Transverse colon (tissue), 4 donors: ENCODE results near the gene MYB. TPM values are rescaled to one million over a fixed set of nuclear protein-coding genes. Genes with fewer than 3 reads are reported as not detected.

Experiments used
- DNase-seq: peaks from one replicate; pipeline ENCODE4 v3.0.0-alpha.2; 2019
- H3K27ac ChIP-seq, 4 donors: fragments of 200-600 bp; sonication (generic); 2 replicates each; pipeline ENCODE4 v1.5.1; 2016 to 2018; ENCODE audit warnings: inconsistent platforms in 4 of 4
- H3K27me3 ChIP-seq: fragments of 200-600 bp; sonication (generic); 2 replicates; pipeline ENCODE4 v1.5.1; 2017; ENCODE audit warnings: inconsistent platforms
- H3K36me3 ChIP-seq, 4 donors: fragments of 200-600 bp; sonication (generic); 2 replicates each; pipeline ENCODE4 v1.5.1; 2017 to 2019; ENCODE audit warnings: inconsistent platforms in 4 of 4
- H3K4me1 ChIP-seq, 4 donors: fragments of 200-600 bp; sonication (generic); 2 replicates each; pipeline ENCODE4 v1.5.1; 2017 to 2020; ENCODE audit warnings: inconsistent platforms in 4 of 4
- H3K4me3 ChIP-seq, 4 donors: fragments of 200-600 bp; sonication (generic); 1 replicate in 1 of 4; 2 replicates in 3 of 4; pipeline versions ENCODE4 v1.5.1 to v1.6.1; 2017 to 2019; ENCODE audit warnings: inconsistent platforms in 4 of 4
- H3K9me3 ChIP-seq, 2 donors: fragments of 200-600 bp; sonication (generic); 2 replicates each; pipeline ENCODE4 v1.5.1; 2017 to 2019; ENCODE audit warnings: inconsistent platforms in 2 of 2
- EP300 ChIP-seq: sonication (generic); formaldehyde crosslinking; IDR thresholded peaks from one replicate; pipeline ENCODE4 v1.6.1; 2017; ENCODE audit warnings: antibody characterized with exemption, low read depth
- POLR2A ChIP-seq: fragments of 450-650 bp; IDR thresholded peaks from one replicate; pipeline ENCODE4 v1.6.1; 2016; ENCODE audit warnings: antibody characterized with exemption, mild to moderate bottlenecking, moderate library complexity
- POLR2AphosphoS5 ChIP-seq, 3 donors: sonication (generic); formaldehyde crosslinking; IDR thresholded peaks; one replicate each; pipeline ENCODE4 v1.6.1; 2016; ENCODE audit warnings: antibody characterized with exemption in 3 of 3
- WGBS, 2 donors: methylation state at CpG; one replicate each; pipeline ENCODE4 v1.1.5; 2018; ENCODE audit warnings: low coverage in 1 of 2; 5-methylcytosine and 5-hydroxymethylcytosine counted together
- in situ Hi-C, 4 donors: fragments of 200-750 bp; cut with MboI; loops; one replicate each; pipeline versions ENCODE4 v1.15.0 to v1.15.1; 2017; ENCODE audit warnings: low sequenced_read_pairs in 3 of 4, low pct_ligation_motif_present in 1 of 4, low pct_unique_long_range_greater_than_20kb in 1 of 4
- intact Hi-C: fragments of 100-400 bp; cut with DNase I; formaldehyde crosslinking; loops from one replicate; pipeline ENCODE4 v1.15.1; 2023; ENCODE audit warnings: low total_unique reads
- total RNA-seq, 4 donors: library from RNA; depleted of rRNA; stranded (reverse); fragments of >200 nt; gene quantifications; one replicate each; pipeline ENCODE4 v1.1.0, GENCODE V29; 2016
- TF ChIP-seq, protein P1 (sequence below), 5 experiments: fragments of 200-600 bp in 3 of 5; fragments of 450-650 bp in 2 of 5; sonication (generic) in 3 of 5; IDR thresholded peaks; 1 replicate in 2 of 5; 2 replicates in 3 of 5; pipeline ENCODE4 v1.5.1; 2016 to 2017; ENCODE audit warnings: antibody characterized with exemption in 5 of 5, inconsistent platforms in 3 of 5, mild to moderate bottlenecking in 2 of 5, moderate library complexity in 1 of 5

Gene MYB
- total RNA-seq, 4 donors from 2014 or later: 20.9 to 64.1 (median 46.6) TPM

DNA sequence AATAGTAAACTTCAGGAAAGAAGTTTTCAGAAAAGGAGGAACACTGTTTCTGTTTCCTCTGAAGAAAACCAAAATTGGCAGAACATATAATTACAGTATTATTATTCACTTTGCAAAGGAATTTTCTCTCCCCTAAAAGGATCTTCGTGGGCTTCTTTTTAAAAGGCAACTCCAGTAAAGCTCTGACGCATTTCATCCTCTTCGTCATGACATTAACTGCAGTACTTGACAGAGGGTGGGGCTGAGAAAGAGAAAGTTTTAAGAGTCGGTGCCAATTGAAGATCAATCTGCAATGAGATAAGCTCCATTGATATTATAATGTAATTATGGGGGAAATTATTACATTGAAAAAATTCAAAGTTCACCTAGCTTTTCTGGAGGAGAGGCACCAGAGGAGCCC, 75.8 kb downstream of the MYB start:
- in situ Hi-C loops (no loop called here), intact Hi-C loops (no loop called here)
- TF ChIP-seq POLR2A (no peak), POLR2AphosphoS5 (IDR thresholded peaks at IDR 0.05) (no peak), EP300 (no peak)
- TF ChIP-seq, protein P1, sequence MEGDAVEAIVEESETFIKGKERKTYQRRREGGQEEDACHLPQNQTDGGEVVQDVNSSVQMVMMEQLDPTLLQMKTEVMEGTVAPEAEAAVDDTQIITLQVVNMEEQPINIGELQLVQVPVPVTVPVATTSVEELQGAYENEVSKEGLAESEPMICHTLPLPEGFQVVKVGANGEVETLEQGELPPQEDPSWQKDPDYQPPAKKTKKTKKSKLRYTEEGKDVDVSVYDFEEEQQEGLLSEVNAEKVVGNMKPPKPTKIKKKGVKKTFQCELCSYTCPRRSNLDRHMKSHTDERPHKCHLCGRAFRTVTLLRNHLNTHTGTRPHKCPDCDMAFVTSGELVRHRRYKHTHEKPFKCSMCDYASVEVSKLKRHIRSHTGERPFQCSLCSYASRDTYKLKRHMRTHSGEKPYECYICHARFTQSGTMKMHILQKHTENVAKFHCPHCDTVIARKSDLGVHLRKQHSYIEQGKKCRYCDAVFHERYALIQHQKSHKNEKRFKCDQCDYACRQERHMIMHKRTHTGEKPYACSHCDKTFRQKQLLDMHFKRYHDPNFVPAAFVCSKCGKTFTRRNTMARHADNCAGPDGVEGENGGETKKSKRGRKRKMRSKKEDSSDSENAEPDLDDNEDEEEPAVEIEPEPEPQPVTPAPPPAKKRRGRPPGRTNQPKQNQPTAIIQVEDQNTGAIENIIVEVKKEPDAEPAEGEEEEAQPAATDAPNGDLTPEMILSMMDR (IDR thresholded peaks at IDR 0.05): no peak
- Histone ChIP-seq H3K27me3 (no peaks in the 10 kb centered on the region), H3K4me1 (peaks cover 0 to 63% (median 24%) of the 10 kb centered on the region in 4 donors), H3K36me3 (no peaks in the 10 kb centered on the region), H3K4me3 (no peak overlapping the region), H3K27ac (peak overlapping the region; percentile 80 to 88 (median 84)), H3K9me3 (no peaks in the 10 kb centered on the region)
- DNase-seq: no peak
- WGBS, 2 donors: 46 to 47% methylated on average over 4 of the region's 4 CpGs

DNA sequence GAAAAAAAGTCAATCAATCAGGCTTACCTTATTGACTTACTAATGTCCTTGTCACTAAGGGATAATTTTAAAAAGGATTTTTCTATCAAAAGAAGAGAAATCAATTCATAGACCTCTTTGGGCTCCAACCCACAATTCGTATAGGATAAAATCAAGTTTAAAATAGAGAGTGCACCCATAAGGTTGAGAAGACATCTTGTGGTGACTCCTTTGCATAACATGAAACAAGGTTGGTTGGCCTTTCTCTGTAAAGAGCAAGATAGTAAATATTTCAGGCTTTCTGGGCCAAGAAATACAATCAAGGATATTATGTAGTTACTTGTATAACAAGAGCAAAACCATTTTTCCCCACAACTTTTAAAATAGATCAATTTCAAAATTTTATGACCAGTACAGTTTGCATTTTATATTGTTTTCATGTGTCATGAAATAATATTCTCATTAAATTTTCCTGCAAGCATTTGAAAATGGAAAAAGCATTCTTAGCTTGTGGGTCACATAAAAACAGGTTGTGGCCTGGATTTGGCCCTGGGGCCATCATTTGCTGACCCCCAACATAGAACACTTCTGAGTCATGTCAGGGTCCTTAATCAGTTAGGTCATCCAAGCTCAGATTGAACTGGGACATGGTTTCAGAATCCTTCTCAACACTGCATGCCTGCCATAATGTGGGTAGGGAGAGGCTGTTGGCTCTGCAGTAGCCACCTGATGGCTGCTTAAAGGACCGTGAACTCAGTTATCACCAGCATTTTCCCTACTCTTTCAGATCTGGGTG, 76.7 kb downstream of the MYB start:
- TF ChIP-seq, protein P1 (IDR thresholded peaks at IDR 0.05): peak in 2 of 5 experiments; percentile 17 to 18
- TF ChIP-seq POLR2AphosphoS5 (IDR thresholded peaks at IDR 0.05) (no peak), EP300 (no peak)

DNA sequence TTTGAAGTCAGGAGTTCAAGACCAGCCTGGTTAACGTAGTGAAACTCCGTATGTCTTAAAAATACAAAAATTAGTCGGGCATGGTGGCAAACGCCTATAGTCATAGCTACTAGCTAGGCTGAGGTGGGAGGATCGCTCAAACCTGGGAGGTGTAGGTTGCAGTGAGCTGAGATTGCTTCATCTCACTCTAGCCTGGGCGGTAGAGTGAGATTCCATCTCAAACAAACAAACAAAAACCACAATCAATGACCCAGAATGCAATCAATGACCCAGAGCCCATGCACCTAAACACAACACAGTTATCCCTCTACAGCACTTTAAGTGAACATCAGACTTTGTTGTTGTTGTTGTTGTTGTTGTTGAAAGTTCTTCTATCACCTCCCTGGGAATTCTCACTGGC, 77.9 kb downstream of the MYB start:
- no peak for DNase-seq
- in situ Hi-C loops (no loop called here), intact Hi-C loops (no loop called here)
- peaks cover 0 to 42% (median 14%) of the 10 kb centered on the region in 4 donors for H3K4me1 ChIP-seq
- no peak for TF ChIP-seq POLR2A
- TF ChIP-seq, protein P1 (IDR thresholded peaks at IDR 0.05): no peak
- no peak for TF ChIP-seq POLR2AphosphoS5 (IDR thresholded peaks at IDR 0.05)
- TF ChIP-seq EP300: no peak
- no peaks in the 10 kb centered on the region for H3K27me3 ChIP-seq
- H3K9me3 ChIP-seq: no peaks in the 10 kb centered on the region
- H3K27ac ChIP-seq: no peak overlapping the region
- 73 to 100% methylated on average over 2 to 6 of the region's 6 CpGs for WGBS, 2 donors
- H3K36me3 ChIP-seq: no peaks in the 10 kb centered on the region
- H3K4me3 ChIP-seq: no peak overlapping the region

More for the DNA sequence above, 76.7 kb downstream of the MYB start:
- H3K27me3 ChIP-seq: no peaks in the 10 kb centered on the region
- H3K36me3 ChIP-seq: no peaks in the 10 kb centered on the region
- H3K4me1 ChIP-seq: peaks cover 0 to 54% (median 16%) of the 10 kb centered on the region in 4 donors
- WGBS, 2 donors: 70 to 77% methylated on average over 2 of the region's 2 CpGs
- no peak for DNase-seq
- in situ Hi-C loops (no loop called here), intact Hi-C loops (no loop called here)
- H3K27ac ChIP-seq: peak overlapping the region; percentile 80 to 88 (median 84)
- no peak overlapping the region for H3K4me3 ChIP-seq
- H3K9me3 ChIP-seq: no peaks in the 10 kb centered on the region

DNA sequence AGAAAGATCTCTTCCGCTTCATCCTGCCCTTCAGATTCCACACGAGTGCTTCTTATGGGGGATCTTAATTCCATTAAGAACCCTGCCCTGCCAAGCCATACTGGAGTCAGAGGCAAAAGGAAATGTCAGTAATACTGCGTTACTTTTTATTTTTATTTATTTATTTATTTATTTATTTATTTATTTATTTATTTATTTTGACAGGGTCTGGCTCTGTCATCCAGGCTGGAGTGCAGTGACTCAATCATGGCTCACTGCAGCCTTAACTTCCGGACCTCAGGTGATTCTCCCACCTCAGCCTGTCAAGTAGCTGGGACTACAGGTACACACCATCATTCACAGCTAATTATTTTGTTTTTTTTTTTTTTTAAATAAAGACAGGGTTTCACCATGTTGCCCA, 79.5 kb downstream of the MYB start:
- in situ Hi-C loops (no loop called here), intact Hi-C loops (no loop called here)
- Histone ChIP-seq H3K4me3 (no peak overlapping the region), H3K27me3 (no peaks in the 10 kb centered on the region), H3K4me1 (peaks cover 0 to 31% (median 6%) of the 10 kb centered on the region in 4 donors), H3K27ac (no peak overlapping the region), H3K9me3 (no peaks in the 10 kb centered on the region), H3K36me3 (no peaks in the 10 kb centered on the region)
- 92% methylated on average over 2 to 4 of the region's 4 CpGs for WGBS, 2 donors
- no peak for TF ChIP-seq POLR2AphosphoS5 (IDR thresholded peaks at IDR 0.05)
- TF ChIP-seq, protein P1 (IDR thresholded peaks at IDR 0.05): no peak
- no peak for TF ChIP-seq POLR2A
- no peak for TF ChIP-seq EP300
- no peak for DNase-seq
